Measurements from ENCODE around the gene ZNF605. TPM values are rescaled to one million over a fixed set of nuclear protein-coding genes. Genes with fewer than 3 reads are reported as not detected.
A peak's percentile ranks its signal among the peaks of the same experiment; 100 is the strongest.
"Not testable (repeated sequence)": the region's sequence is repeated elsewhere in the genome, so short reads cannot be mapped to it uniquely, and the experiment has no call there.

The ZNF605 gene
- total and polyA plus RNA-seq, 10 of the 15 experiments (the other 5 are each of a cell fraction or from before 2014, with no cell fraction given), result 0.95 to 4.8 (median 2.5) TPM

- SMC1A ChIA-PET (ENCODE audit: uncharacterized antibody, unreplicated experiment); H3K36me3 ChIP-seq (ENCODE audit: control insufficient read depth in 2 of 2, insufficient read depth in 2 of 2, low read length in 1 of 2); H3K27ac ChIP-seq (ENCODE audit: control insufficient read depth, insufficient read depth); POLR2A ChIA-PET; H2AFZ ChIP-seq (ENCODE audit: control insufficient read depth, low read depth, low read length); H3K4me1 ChIP-seq (ENCODE audit: control insufficient read depth, insufficient read depth, low read length); H3K9me3 ChIP-seq (replicated peaks; ENCODE audit: control insufficient read depth, insufficient read depth, low read length); H4K20me1 ChIP-seq (ENCODE audit: control insufficient read depth, insufficient read depth); ATAC-seq; H3K27me3 ChIP-seq (replicated peaks in 1 of 2; ENCODE audit: control insufficient read depth in 2 of 2, insufficient read depth in 2 of 2, low read length in 1 of 2); H3K79me2 ChIP-seq (ENCODE audit: control insufficient read depth, insufficient read depth, low read length); H3K4me3 ChIP-seq; CTCF ChIA-PET; H3K4me2 ChIP-seq (ENCODE audit: control insufficient read depth, insufficient read depth); RAD21 ChIA-PET (ENCODE audit: unreplicated experiment); intact Hi-C loops (cut with micrococcal nuclease; ENCODE audit: unreplicated experiment); H3K9ac ChIP-seq (ENCODE audit: control insufficient read depth, insufficient read depth, low read length); DNase-seq (ENCODE audit: low read depth, low spot score); FAIRE-seq; in situ Hi-C loops (cut with MboI); BruUV-seq (replicated peaks): not testable (repeated sequence)
- peak; percentile 60; the same call in 1 of the 2 replicates for TF ChIP-seq ZBTB33 (IDR thresholded peaks at IDR 0.05)
- WGBS (ENCODE audit: insufficient coverage, insufficient replicate concordance, low lambda C conversion rate, missing lambda C conversion rate), result 79% methylated on average over 10 of the region's 10 CpGs
These were observed 7.8 kb upstream of the ZNF605 start for GRCh38 chr12:132963947-132964346.

- H3K9me3 ChIP-seq (replicated peaks; ENCODE audit: control insufficient read depth, insufficient read depth, low read length); H3K9ac ChIP-seq (ENCODE audit: control insufficient read depth, insufficient read depth, low read length); intact Hi-C loops (cut with micrococcal nuclease; ENCODE audit: unreplicated experiment); BruUV-seq (replicated peaks); H2AFZ ChIP-seq (ENCODE audit: control insufficient read depth, low read depth, low read length); H3K27ac ChIP-seq (ENCODE audit: control insufficient read depth, insufficient read depth); POLR2A ChIA-PET; ATAC-seq; CTCF ChIA-PET; H3K79me2 ChIP-seq (ENCODE audit: control insufficient read depth, insufficient read depth, low read length); H3K4me3 ChIP-seq; H3K4me1 ChIP-seq (ENCODE audit: control insufficient read depth, insufficient read depth, low read length); H3K27me3 ChIP-seq (replicated peaks in 1 of 2; ENCODE audit: control insufficient read depth in 2 of 2, insufficient read depth in 2 of 2, low read length in 1 of 2); SMC1A ChIA-PET (ENCODE audit: uncharacterized antibody, unreplicated experiment); DNase-seq (ENCODE audit: low read depth, low spot score); in situ Hi-C loops (cut with MboI); H3K36me3 ChIP-seq (ENCODE audit: control insufficient read depth in 2 of 2, insufficient read depth in 2 of 2, low read length in 1 of 2); FAIRE-seq; H4K20me1 ChIP-seq (ENCODE audit: control insufficient read depth, insufficient read depth); RAD21 ChIA-PET (ENCODE audit: unreplicated experiment); H3K4me2 ChIP-seq (ENCODE audit: control insufficient read depth, insufficient read depth): not testable (repeated sequence)
- 95% methylated on average over 14 of the region's 14 CpGs for WGBS (ENCODE audit: insufficient coverage, insufficient replicate concordance, low lambda C conversion rate, missing lambda C conversion rate)
These were observed 5.7 kb upstream of the ZNF605 start for GRCh38 chr12:132961790-132962189.

All from GM12878 (cell line).